Psoas muscle (tissue), 8 donors: ENCODE data around the gene FRS3. TPM values are rescaled to one million over a fixed set of nuclear protein-coding genes. Genes with fewer than 3 reads are reported as not detected.
"Not testable (repeated sequence)": the region's sequence is repeated elsewhere in the genome, so short reads cannot be mapped to it uniquely, and the experiment has no call there.

Source experiments
- ATAC-seq, 4 donors: fragments of 200-7000 bp; cut with Tn5 transposase; one replicate each; pipeline ENCODE4 v1.9.1; 2020; ENCODE audit warnings: moderate library complexity in 3 of 4, mild to moderate bottlenecking in 2 of 4
- DNase-seq, 2 donors: peaks; one replicate each; pipeline ENCODE4 v3.0.0-alpha.2; 2020
- H3K27ac ChIP-seq: fragments of 200-600 bp; one replicate; pipeline ENCODE4 v1.8.0; 2022
- H3K27me3 ChIP-seq, 3 donors: fragments of 200-600 bp in 1 of 3; one replicate each; pipeline versions ENCODE4 v1.6.1 to v1.8.0; 2013 to 2022; ENCODE audit warnings: low read length in 2 of 3, mild to moderate bottlenecking in 2 of 3, moderate library complexity in 1 of 3; ENCODE audit not compliant: insufficient read depth in 3 of 3
- H3K36me3 ChIP-seq, 2 donors: fragments of 200-600 bp in 1 of 2; one replicate each; pipeline versions ENCODE4 v1.6.1 to v1.8.0; 2013 to 2022; ENCODE audit warnings: low read depth in 1 of 2, mild to moderate bottlenecking in 1 of 2, moderate library complexity in 1 of 2; ENCODE audit not compliant: insufficient read depth in 1 of 2
- H3K4me1 ChIP-seq: fragments of 200-600 bp; one replicate; pipeline ENCODE4 v1.8.0; 2022
- H3K4me3 ChIP-seq: fragments of 200-600 bp; one replicate; pipeline ENCODE4 v1.8.0; 2022; ENCODE audit warnings: mild to moderate bottlenecking
- H3K9me3 ChIP-seq: fragments of 200-600 bp; one replicate; pipeline ENCODE4 v1.8.0; 2022
- CTCF ChIP-seq: fragments of 200-600 bp; IDR thresholded peaks from one replicate; pipeline ENCODE4 v1.8.0; 2022; ENCODE audit warnings: antibody characterized with exemption
- WGBS, 3 donors: extraction: QIAGEN DNeasy Blood & Tissue Kit; methylation state at CpG; one replicate each; pipeline versions ENCODE4 v1.1.6 to v1.1.7; 2013; 5-methylcytosine and 5-hydroxymethylcytosine counted together
- intact Hi-C, 2 donors: fragments of 100-400 bp; cut with DNase I; formaldehyde crosslinking; loops; one replicate each; pipeline versions ENCODE4 v1.11.0 to v1.14.2; 2022
- polyA plus RNA-seq, 3 donors: library from polyadenylated mRNA; stranded (reverse); fragments of 200-250 nt; gene quantifications; one replicate each; pipeline ENCODE4 v1.2.3, GENCODE V29; 2013
- total RNA-seq, 4 donors: library from RNA; stranded (reverse); fragmentation: NEBNext Ultra II Directional in 2 of 4; extraction: Animal tissue kit (Norgen Biotek cat#: 25700) in 2 of 4; gene quantifications; one replicate each; pipeline versions ENCODE4 v1.2.1 to v1.2.4, GENCODE V29; 2021 to 2023
- donor health status: healthy with polysubstance abuse.
- donor health status: DM: no; HTN: no; CAD: no; lungs with moderate emphysema.
- donor health status: Bipolar disorder and iron deficiency.
- donor health status: healthy.
- donor health status: DM: yes; HTN: yes; CAD: no.
- donor health status: DM: no; HTN: no; CAD: no.
- donor health status: DM: no; HTN: no; CAD: no.
- donor health status: DM: yes; HTN: yes; CAD: no.

The FRS3 gene
- total and polyA plus RNA-seq, 7 donors = 4.0 to 6.8 (median 5.4) TPM

- intact Hi-C loops = no loop called here
- H3K27ac ChIP-seq = no peak overlapping the region
- peaks cover 4% of the 10 kb centered on the region for H3K4me1 ChIP-seq
- DNase-seq (no peak), ATAC-seq (no peak)
- H3K4me3 ChIP-seq = no peak overlapping the region
- H3K27me3 ChIP-seq = no peaks in the 10 kb centered on the region
- WGBS, 3 donors = 52 to 69% (median 59%) methylated on average over 2 of the region's 2 CpGs
- no peak for TF ChIP-seq CTCF
- no peaks in the 10 kb centered on the region for H3K9me3 ChIP-seq
- no peaks in the 10 kb centered on the region for H3K36me3 ChIP-seq
These were observed 34.3 kb upstream of the FRS3 start for GRCh38 chr6:41813956-41814355.

DNA sequence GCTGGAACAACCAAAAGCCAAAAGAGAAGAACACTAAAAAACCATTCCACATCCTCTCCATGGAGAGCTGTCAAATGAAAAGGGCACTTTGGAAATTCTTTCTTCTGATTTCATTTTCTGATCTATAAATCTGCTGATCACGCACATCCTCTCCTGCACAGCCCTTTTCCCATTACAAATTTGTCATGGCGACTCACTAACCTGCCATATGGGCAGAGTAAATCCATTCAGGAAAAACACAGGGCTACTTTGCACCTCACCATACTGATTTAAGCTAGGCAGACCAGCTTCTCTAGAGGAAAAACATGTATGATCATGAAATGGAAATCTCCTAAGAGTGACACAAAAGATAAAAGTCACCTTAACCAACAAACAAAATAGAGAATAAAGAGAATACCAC, 33.8 kb upstream of the FRS3 start:
- Histone ChIP-seq H3K4me3 (no peak overlapping the region), H3K27me3 (no peaks in the 10 kb centered on the region), H3K9me3 (no peaks in the 10 kb centered on the region), H3K27ac (no peak overlapping the region), H3K4me1 (peaks cover 4% of the 10 kb centered on the region), H3K36me3 (no peaks in the 10 kb centered on the region)
- ATAC-seq (no peak), DNase-seq (no peak)
- 73 to 90% (median 78%) methylated on average over 2 of the region's 2 CpGs for WGBS, 3 donors
- no peak for TF ChIP-seq CTCF
- intact Hi-C loops = no loop called here

DNA sequence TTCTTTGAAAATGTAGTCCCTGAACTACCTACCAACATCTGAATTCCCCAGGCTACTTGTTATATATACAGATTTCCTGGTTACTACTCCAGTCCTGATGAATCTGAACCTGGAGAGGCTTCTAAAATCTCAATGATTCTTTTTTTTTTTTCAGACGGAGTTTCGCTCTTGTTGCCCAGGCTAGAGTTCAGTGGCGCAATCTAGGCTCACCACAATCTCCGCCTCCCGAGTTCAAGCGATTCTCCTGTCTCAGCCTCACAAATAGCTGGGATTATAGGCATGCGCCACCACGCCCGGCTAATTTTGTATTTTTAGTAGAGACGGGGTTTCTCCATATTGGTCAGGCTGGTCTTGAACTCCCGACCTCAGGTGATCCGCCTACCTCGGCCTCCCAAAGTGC, 32.2 kb upstream of the FRS3 start:
- intact Hi-C loops, ATAC-seq, DNase-seq, H3K4me1 ChIP-seq, H3K4me3 ChIP-seq, H3K9me3 ChIP-seq, H3K27ac ChIP-seq, H3K27me3 ChIP-seq, H3K36me3 ChIP-seq: not testable (repeated sequence)
- 96 to 98% (median 96%) methylated on average over 9 to 13 of the region's 13 CpGs for WGBS, 3 donors

DNA sequence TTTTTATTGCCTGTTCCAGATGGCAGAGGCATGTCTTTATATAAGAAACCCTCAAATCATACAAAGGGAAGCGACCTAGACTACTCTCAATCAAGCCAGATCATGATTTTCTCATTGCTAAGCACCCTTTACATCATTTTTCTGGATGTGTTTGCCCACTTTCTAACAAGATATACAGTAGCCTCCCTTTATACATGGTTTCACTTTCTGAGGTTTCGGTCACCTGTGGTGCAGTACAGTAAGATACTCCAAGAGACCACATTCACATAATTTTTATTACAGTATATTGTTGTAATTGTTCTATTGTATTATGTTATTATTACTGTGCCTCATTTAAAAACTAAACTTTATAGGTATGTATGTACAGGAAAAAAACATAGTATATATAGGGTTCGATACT, 31.4 kb upstream of the FRS3 start:
- H3K4me3 ChIP-seq = no peak overlapping the region
- 94 to 97% (median 96%) methylated on average over 3 of the region's 3 CpGs for WGBS, 3 donors
- peaks cover 4% of the 10 kb centered on the region for H3K4me1 ChIP-seq
- peaks cover 0 to 7% of the 10 kb centered on the region in 2 donors for H3K36me3 ChIP-seq
- no peak for TF ChIP-seq CTCF
- H3K9me3 ChIP-seq = no peaks in the 10 kb centered on the region
- H3K27me3 ChIP-seq = no peaks in the 10 kb centered on the region
- ATAC-seq (no peak), DNase-seq (no peak)
- no peak overlapping the region for H3K27ac ChIP-seq
- intact Hi-C loops = no loop called here

GRCh38 chr6:41805830-41806774, 26.4 kb upstream of the FRS3 start:
- Histone ChIP-seq H3K27ac (no peak overlapping the region), H3K4me1 (no peaks in the 10 kb centered on the region), H3K36me3 (peaks cover 0 to 19% of the 10 kb centered on the region in 2 donors), H3K4me3 (no peak overlapping the region), H3K27me3 (no peaks in the 10 kb centered on the region), H3K9me3 (no peaks in the 10 kb centered on the region)
- 92 to 95% (median 94%) methylated on average over 65 to 74 of the region's 74 CpGs for WGBS, 3 donors
- DNase-seq (no peak), ATAC-seq (no peak)
- no peak for TF ChIP-seq CTCF
- intact Hi-C loops = no loop called here
